ENCODE results near the gene CFB. TPM values are rescaled to one million over a fixed set of nuclear protein-coding genes. Genes with fewer than 3 reads are reported as not detected.

CFB gene
- total RNA-seq, 1 experiment from 2014 or later = 0.32 TPM

GRCh38 chr6:31969712-31970603 lies 24.1 kb downstream of the CFB start:
- Histone ChIP-seq H3K9me3 (ENCODE audit: low read depth, low read length, poor library complexity, severe bottlenecking) (no peaks in the 10 kb centered on the region), H3K36me3 (ENCODE audit: insufficient read depth, low read length, poor library complexity, severe bottlenecking) (peaks cover 37% of the 10 kb centered on the region), H3K27ac (ENCODE audit: low read depth, low read length, poor library complexity, severe bottlenecking) (peak overlapping the region; percentile 93), H3K27me3 (replicated peaks; ENCODE audit: insufficient read depth, low read depth, low read length, poor library complexity) (no peaks in the 10 kb centered on the region), H3K4me3 (ENCODE audit: low read depth, low read length, poor library complexity, severe bottlenecking) (peak overlapping the region; percentile 65), H3K4me1 (ENCODE audit: insufficient read depth, low read length, poor library complexity, severe bottlenecking) (peaks cover 19% of the 10 kb centered on the region)
- intact Hi-C loops (cut with micrococcal nuclease; ENCODE audit: unreplicated experiment) = no loop called here
- no peak for TF ChIP-seq CTCF (conservative IDR thresholded peaks at IDR 0.05; ENCODE audit: low read depth, low read length)
- no peak for TF ChIP-seq EZH2 (IDR thresholded peaks at IDR 0.05; ENCODE audit: borderline replicate concordance, low read depth, low read length, poor library complexity, severe bottlenecking)
- ChIA-PET CTCF (no interaction called here), POLR2A (ENCODE audit: low non-redundant PET) (interaction anchor here (0.6 kb wide), 1 partner anchor 330 kb away, joined by 3 read pairs; no protein-coding TSS in a partner anchor)
- DNase-seq (ENCODE audit: low spot score) = no peak
- BruUV-seq (replicated peaks) = no TSS peak

GRCh38 chr6:31970604-31971271 lies 24.8 kb downstream of the CFB start:
- BruUV-seq (replicated peaks) = no TSS peak
- peaks cover 19% of the 10 kb centered on the region for H3K4me1 ChIP-seq (ENCODE audit: insufficient read depth, low read length, poor library complexity, severe bottlenecking)
- no peaks in the 10 kb centered on the region for H3K27me3 ChIP-seq (replicated peaks; ENCODE audit: insufficient read depth, low read depth, low read length, poor library complexity)
- H3K27ac ChIP-seq (ENCODE audit: low read depth, low read length, poor library complexity, severe bottlenecking) = peak overlapping the region; percentile 93
- intact Hi-C loops (cut with micrococcal nuclease; ENCODE audit: unreplicated experiment) = no loop called here
- ChIA-PET POLR2A (ENCODE audit: low non-redundant PET) (no interaction called here), CTCF (interaction anchor here (0.6 kb wide), 1 partner anchor 174 kb away, joined by 6 read pairs; no protein-coding TSS in a partner anchor)
- no peak for TF ChIP-seq CTCF (conservative IDR thresholded peaks at IDR 0.05; ENCODE audit: low read depth, low read length)
- no peak for TF ChIP-seq EZH2 (IDR thresholded peaks at IDR 0.05; ENCODE audit: borderline replicate concordance, low read depth, low read length, poor library complexity, severe bottlenecking)
- H3K36me3 ChIP-seq (ENCODE audit: insufficient read depth, low read length, poor library complexity, severe bottlenecking) = peaks cover 34% of the 10 kb centered on the region
- H3K4me3 ChIP-seq (ENCODE audit: low read depth, low read length, poor library complexity, severe bottlenecking) = peak overlapping the region; percentile 65
- H3K9me3 ChIP-seq (ENCODE audit: low read depth, low read length, poor library complexity, severe bottlenecking) = no peaks in the 10 kb centered on the region
- peak; percentile 22 for DNase-seq (ENCODE audit: low spot score)

GRCh38 chr6:31971279-31971992 lies 25.5 kb downstream of the CFB start:
- DNase-seq (ENCODE audit: low spot score) = no peak
- intact Hi-C loops (cut with micrococcal nuclease; ENCODE audit: unreplicated experiment) = no loop called here
- POLR2A ChIA-PET (ENCODE audit: low non-redundant PET) = interaction anchor here (0.5 kb wide), 1 partner anchor 268 kb away, joined by 4 read pairs; the partner anchor contains the start of gene ABHD16A
- CTCF ChIA-PET = interaction anchor here (0.6 to 0.8 kb wide), 2 partner anchors 19 to 175 kb away, joined by 4 to 6 read pairs; no protein-coding TSS in a partner anchor
- TF ChIP-seq CTCF (conservative IDR thresholded peaks at IDR 0.05; ENCODE audit: low read depth, low read length) = no peak
- TF ChIP-seq EZH2 (IDR thresholded peaks at IDR 0.05; ENCODE audit: borderline replicate concordance, low read depth, low read length, poor library complexity, severe bottlenecking) = no peak
- H3K27me3 ChIP-seq (replicated peaks; ENCODE audit: insufficient read depth, low read depth, low read length, poor library complexity) = no peaks in the 10 kb centered on the region
- H3K4me1 ChIP-seq (ENCODE audit: insufficient read depth, low read length, poor library complexity, severe bottlenecking) = peaks cover 19% of the 10 kb centered on the region
- peak overlapping the region; percentile 93 for H3K27ac ChIP-seq (ENCODE audit: low read depth, low read length, poor library complexity, severe bottlenecking)
- peak overlapping the region; percentile 65 for H3K4me3 ChIP-seq (ENCODE audit: low read depth, low read length, poor library complexity, severe bottlenecking)
- peaks cover 34% of the 10 kb centered on the region for H3K36me3 ChIP-seq (ENCODE audit: insufficient read depth, low read length, poor library complexity, severe bottlenecking)
- no peaks in the 10 kb centered on the region for H3K9me3 ChIP-seq (ENCODE audit: low read depth, low read length, poor library complexity, severe bottlenecking)
- TSS peak; percentile 72 for BruUV-seq (replicated peaks)

Measured in A673 (cell line).